M059J (cell line): Measurements from ENCODE around the gene GPR32. TPM values are rescaled to one million over a fixed set of nuclear protein-coding genes. Genes with fewer than 3 reads are reported as not detected.
A peak's percentile ranks its signal among the peaks of the same experiment; 100 is the strongest.
"Not testable (repeated sequence)": the region's sequence is repeated elsewhere in the genome, so short reads cannot be mapped to it uniquely, and the experiment has no call there.

Experiments used
- DNase-seq: peaks from one replicate; pipeline ENCODE4 v3.0.0-alpha.2; 2012; ENCODE audit warnings: low read depth
- total RNA-seq: library from RNA; depleted of rRNA; stranded (reverse); fragments of >200 nt; shearing (Covaris generic); gene quantifications from 2 replicates; pipeline ENCODE4 v1.2.3, GENCODE V29; 2014; rRNA removed

GPR32 gene, protein sequence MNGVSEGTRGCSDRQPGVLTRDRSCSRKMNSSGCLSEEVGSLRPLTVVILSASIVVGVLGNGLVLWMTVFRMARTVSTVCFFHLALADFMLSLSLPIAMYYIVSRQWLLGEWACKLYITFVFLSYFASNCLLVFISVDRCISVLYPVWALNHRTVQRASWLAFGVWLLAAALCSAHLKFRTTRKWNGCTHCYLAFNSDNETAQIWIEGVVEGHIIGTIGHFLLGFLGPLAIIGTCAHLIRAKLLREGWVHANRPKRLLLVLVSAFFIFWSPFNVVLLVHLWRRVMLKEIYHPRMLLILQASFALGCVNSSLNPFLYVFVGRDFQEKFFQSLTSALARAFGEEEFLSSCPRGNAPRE
- total RNA-seq, result not detected in 2 replicates

DNA sequence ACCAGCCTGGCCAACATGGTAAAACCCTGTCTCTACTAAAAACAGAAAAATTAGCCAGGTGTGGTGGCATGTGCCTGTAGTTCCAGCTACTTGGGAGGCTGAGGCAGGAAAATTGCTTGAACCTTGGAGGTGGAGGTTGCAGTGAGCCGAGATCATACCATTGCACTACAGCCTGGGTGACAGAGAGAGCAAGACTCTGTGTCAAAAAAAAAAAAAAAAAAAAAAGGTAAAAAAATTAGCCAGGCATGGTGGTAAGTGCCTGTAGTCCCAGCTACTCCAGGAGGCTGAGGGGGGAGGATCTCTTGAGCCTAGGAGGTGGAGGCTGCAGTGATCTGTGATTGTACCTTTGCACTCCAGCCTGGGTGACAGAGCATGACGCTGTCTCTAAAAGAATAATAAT, at the start of gene GPR32:
Gene GPR32, plus strand, starts transcription at position 301 of the 400 bp plus-strand sequence. CDS start 137 bp downstream, outside the sequence.
- DNase-seq, result not testable (repeated sequence)

DNA sequence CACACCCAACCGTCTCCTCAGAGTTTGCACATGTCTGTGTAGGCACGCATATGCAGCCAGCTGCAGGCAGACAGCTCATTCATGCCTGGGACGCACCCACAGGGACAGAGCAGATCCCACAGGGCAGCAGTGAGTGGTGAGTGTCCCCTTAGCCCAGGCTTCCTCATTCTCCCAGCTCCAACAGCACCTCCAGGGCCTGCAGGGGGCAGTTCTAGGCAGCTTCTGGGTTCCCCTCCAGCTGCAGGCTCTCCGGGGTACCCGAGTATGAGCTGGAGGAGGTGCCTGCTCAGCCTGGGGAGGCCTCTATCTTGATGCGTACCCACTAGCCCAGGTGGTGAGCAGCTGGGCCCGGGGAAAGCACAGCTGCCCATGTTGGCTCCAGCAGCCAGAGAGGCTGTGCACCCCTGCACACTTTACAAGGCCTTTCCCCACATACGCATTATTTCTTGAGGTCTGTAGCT, 49.3 kb upstream of the GPR32 start:
- peak; percentile 24 for DNase-seq

DNA sequence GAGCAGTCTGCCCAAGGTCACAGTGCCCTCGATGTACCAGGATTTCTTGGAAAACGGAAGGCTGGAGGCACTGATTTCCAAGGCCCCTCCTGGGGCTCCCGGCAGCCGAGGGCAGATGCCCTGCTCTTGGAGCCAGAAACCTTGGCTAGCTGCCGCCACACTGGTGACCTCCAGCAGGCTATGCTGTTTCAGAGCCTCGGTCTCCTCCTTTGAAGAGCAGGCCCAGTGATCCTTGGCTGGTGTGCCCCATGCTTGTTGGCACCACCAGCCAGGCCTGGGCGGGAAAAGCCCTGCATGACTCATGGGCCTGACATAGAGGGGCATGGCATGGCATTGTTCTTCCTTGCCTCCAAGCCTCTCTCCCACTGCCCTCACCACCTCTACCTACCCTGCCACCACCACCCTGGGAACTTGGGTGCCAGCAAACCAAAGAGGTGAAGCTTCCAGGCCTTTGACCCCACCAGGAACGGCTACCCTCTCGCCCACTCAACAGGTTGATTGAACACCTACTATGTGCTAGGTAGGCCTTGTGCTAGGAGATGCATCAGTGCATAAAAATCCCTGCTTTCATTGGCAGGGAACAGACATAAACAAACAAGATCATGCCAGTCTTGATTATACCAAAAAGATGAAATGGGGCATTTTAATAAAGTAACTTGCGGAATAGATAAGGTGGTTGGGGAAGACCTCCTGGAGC, 48.7 kb upstream of the GPR32 start:
- DNase-seq, result peak; percentile 45

DNA sequence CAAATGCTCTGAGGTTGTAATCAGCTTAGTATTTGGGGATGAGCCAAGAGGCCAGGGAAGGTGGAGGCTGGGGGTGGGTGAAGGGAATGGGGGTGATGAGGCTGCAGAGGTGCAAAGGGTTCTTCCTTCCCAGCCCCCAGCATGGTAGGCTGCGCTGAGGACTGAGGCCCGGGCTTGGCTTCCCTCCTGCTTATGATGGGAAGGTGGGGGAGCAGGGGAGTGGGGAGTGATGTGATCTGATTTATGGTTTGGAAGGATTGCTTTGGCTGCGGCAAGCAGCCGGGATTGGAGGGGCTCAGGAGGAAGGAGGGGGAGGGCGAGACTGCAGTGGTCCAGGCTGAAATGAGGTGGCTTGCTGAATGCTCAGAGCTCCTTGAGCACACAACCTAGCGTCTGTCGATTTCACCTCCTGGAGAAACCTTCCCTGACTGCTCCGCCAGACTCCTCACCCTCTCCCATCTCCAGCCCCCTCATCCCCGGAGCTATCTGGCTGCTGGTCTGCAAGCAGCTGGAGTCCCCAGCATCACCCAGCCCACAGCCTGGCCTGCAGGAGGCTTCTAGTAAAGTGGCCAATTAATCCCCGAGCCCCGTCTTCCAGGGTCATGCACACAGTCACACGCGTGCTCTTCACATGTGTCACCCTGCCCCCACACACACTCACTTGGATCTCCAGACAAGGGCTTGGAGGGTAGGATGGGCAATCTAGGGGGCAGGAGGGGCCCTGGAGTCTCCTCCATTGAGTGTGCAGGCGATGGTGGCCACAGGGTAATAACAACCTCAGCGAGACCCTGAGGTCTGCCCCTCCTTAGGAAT, 47.9 kb upstream of the GPR32 start:
- no peak for DNase-seq

DNA sequence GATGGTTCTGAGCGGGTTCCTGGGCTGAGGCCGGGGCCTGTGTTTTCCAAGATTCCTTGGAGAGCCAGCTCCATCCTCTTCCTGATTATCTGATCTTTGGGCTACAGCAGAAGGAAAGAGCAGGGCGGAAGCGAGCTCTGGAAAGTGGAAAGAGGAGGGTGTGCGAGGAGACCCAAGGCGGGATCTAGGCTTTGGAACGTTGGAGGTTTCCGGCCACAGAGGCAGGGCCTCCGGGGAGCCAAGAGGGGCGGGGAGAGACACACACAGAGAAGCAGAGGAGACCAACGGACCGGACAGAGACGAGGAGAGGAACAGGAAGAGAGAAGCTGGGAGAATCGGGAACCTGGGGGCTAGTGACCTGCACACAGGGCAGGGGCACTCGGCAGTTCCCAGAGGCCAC, 47.2 kb upstream of the GPR32 start, which contains the start of gene CLEC11A:
Gene CLEC11A, plus strand, starts transcription at position 296 of the 400 bp plus-strand sequence. CDS start 162 bp downstream, outside the sequence.
- DNase-seq, result peak; percentile 40

DNA sequence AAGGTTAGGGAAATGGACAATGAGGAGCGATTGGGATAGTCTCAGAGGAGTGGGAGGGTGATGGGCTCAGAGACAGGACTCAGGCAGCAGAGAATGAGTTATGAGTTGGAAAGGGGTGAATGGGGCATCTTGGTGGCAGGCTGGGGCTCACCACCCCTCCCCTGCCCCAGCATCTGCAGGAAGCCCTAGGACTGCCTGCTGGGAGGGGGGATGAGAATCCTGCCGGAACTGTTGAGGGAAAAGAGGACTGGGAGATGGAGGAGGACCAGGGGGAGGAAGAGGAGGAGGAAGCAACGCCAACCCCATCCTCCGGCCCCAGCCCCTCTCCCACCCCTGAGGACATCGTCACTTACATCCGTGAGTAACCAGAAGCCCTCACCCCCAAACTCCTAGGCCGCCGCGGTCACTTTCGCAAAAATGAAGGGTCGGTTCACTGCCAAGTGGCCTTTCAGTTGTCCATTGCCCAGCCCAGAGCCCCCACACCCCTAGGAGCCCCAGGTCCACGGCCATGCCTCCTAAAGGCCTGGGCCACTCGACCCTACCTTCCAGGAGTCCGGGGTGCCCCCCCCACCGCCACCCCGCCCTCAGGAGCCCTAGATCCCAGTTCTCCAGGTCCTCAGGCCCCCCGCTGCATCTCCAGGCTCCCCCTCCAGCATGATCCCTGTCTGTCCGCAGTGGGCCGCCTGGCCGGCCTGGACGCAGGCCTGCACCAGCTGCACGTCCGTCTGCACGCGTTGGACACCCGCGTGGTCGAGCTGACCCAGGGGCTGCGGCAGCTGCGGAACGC, 46.3 kb upstream of the GPR32 start:
- no peak for DNase-seq

DNA sequence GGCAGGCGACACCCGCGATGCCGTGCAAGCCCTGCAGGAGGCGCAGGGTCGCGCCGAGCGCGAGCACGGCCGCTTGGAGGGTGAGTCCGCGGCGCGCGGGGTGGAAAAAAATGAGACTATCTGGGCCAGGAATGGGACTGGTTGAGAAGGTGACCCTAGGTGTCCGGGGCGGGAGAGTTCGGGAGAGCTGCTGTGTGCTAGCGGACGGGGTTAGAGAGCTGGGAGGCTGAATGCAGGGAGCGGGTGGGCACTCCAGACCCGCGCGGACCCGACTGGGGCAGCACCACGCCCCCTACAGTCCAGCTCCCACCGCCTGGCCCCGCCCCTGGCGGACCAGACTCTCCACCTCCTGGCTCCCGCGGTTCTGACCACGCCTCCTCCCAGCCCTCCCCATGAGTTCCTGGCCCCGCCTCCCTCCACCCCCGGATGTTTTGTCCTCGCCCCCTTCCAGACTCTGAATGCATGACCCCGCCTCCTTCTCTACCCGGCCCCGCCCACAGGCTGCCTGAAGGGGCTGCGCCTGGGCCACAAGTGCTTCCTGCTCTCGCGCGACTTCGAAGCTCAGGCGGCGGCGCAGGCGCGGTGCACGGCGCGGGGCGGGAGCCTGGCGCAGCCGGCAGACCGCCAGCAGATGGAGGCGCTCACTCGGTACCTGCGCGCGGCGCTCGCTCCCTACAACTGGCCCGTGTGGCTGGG, 45.6 kb upstream of the GPR32 start:
- peak; percentile 98 for DNase-seq

DNA sequence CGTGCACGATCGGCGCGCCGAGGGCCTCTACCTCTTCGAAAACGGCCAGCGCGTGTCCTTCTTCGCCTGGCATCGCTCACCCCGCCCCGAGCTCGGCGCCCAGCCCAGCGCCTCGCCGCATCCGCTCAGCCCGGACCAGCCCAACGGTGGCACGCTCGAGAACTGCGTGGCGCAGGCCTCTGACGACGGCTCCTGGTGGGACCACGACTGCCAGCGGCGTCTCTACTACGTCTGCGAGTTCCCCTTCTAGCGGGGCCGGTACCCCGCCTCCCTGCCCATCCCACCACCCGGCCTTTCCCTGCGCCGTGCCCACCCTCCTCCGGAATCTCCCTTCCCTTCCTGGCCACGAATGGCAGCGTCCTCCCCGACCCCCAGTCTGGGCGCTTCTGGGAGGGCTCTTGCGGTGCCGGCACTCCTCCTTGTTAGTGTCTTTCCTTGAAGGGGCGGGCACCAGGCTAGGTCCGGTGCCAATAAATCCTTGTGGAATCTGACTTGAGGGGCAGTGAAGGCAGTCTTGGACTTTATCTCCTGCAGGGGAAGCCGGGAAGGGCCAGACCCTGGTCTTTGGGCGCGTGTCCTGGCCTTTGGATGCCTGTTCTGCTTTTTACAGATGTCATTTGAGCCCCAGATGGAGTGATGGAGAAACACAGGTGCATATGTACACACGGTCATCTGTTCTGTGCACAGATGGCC, 44.9 kb upstream of the GPR32 start:
- no peak for DNase-seq

DNA sequence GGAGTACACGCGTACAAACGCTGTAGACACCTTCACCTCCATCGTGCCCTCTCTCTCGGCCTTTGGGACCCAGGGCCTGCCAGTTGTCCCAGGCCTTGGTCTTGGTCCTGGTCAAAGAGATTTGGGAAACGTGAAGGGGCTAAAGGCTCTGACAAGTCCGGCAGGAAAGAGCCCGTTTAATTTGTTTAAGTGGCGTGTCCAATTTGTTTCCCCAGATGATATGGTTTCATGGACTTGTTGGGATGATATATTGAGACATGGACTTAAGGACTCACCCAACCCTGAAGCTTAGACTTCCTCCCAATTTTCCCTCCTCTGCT, 44.4 kb upstream of the GPR32 start:
- no peak for DNase-seq

DNA sequence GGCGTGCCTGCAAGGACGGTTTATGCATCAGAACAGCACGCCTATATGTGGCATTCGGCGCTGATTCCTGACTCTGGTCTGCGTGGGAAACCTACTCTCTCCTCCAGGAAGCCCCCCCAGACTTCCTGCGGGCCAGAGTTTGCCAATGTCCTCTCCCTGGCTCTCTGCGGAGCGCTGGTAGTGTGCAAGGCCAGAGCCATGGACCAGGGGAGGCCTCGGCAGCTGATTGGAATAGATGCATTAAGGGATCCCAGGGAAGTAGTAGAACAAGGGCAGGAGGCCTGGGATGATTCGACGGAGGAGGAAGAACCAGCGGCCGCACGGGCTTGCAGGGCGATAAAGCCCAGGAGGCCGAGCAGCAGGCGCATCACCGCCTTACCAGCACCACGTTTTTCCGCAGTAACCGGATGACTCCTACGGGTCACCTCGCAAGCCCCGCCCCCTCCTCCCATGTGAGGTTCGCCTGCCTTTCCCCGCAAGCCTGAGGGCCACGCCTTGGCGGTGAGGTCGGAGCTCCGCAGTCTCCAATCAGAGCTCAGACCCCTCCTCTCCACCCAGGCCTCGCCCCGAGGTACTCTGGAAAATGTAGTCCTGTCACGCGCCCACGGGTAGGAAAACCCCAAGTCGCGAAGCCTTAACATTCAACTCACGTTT, 42.1 kb upstream of the GPR32 start:
- no peak for DNase-seq

DNA sequence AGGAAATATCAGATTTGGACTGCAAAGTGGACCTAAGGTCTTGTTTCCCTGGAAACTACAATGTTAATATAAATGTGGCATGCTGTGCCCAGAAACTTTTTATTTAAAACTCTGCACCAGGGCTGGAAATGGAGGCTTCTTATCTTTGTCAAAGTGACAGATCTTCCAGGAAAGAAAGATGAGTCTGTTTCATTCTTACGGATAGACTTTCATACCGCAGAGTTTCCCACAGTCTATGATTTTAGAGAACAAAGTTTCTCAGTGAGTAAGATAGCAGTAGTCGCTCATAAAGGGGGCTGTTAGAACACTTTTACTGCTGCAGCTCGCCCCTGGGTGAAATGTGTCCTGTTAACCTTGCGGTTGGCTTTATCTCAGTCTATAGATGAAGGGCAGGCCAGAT, 40.4 kb upstream of the GPR32 start:
- DNase-seq, result no peak

DNA sequence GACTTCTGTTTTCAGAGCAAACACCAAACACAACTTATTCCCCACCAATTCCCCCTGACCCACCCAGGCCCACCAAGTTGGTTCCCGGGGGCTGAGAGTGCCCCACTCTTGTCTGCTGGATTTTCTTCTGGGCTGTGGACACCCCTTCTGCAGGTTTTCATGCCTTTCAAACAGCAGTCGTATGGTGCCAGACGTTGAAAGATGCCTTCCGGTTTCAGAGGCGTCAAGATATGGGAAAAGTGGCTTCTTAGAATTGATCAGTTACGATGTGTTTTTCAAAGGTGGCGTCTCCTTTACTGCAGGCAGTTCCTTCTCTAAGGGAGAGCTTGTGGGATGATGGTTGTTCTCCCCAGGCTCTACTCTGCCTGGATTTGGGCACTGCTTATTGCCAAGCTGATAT, 34.4 kb upstream of the GPR32 start:
- no peak for DNase-seq

DNA sequence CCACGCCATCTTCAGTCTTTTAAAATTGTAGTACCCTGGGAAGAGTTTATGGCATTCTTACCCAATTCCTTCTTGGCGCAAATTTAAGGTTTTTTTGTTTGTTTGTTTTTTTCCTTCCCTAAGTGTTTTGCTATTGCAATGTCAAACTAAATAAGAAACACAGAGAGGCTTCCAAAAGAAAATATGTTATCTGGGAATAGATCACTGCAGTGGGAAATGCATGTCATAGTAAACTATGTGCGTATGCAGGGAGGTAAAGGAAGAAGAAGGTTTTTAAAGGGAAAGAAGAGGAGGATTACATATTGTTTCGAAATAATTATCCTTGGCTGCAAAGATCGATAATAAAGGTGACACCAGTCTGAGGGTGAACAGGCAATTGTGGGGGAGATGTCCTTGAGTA, 33.9 kb upstream of the GPR32 start:
- no peak for DNase-seq

DNA sequence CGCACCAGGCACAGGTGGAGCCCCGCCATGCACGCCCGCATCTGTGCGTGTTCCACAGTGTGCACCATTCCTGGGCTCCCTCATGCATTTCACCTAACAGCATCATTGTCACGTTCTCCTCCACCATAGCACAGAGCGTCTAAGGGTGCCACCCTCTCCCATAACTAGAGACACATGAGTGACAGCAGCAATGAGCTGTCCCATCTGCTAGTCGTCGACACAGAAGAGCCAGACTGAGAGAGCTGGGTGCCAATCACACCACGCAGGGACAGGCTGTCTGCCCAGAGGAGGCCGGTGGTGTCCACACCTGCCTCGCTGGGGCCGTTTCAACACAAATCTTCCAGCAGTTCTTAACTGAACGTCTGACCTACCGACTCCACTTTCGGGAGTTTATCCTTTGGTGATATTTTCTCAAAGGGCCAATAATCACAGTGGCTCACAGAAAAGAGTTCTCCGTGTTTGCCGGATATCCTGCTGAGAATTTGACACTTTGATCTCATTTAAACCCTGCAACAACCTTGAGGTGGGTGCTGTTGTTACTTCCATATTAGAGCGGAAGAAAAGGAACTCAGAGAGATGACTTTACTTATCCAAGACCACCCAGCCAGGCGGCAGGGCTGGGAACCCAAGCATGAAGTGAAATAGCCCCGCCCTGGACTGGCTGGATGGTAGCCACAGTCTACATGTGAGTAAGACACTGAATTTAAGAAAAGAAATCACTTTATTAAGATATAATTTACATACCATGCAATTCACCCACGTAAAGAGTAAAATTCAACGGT, 30.9 kb upstream of the GPR32 start:
- no peak for DNase-seq

DNA sequence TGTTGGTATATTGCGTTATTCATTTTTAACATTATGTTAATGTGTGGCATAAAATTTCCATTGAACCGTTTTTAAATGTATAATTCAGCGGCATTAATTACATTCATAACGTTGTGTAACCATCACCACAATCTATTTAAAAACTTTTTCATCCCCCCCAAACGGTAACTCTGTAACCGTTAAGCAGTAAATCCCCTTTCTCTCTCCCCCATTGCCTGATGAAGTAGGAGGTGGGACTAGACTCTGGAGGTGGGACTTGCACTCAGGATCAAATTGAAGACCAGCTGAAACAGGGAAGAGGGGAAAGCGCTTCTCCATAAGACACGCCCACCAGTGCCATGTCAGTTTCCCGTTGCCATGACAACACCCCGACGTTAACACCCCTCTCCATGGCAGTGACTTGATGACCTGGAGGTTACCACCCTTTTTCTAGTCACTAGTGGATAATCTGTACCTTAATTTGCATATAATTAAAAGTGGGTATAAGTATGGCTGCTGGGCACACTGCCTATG, 30.3 kb upstream of the GPR32 start:
- DNase-seq, result no peak

DNA sequence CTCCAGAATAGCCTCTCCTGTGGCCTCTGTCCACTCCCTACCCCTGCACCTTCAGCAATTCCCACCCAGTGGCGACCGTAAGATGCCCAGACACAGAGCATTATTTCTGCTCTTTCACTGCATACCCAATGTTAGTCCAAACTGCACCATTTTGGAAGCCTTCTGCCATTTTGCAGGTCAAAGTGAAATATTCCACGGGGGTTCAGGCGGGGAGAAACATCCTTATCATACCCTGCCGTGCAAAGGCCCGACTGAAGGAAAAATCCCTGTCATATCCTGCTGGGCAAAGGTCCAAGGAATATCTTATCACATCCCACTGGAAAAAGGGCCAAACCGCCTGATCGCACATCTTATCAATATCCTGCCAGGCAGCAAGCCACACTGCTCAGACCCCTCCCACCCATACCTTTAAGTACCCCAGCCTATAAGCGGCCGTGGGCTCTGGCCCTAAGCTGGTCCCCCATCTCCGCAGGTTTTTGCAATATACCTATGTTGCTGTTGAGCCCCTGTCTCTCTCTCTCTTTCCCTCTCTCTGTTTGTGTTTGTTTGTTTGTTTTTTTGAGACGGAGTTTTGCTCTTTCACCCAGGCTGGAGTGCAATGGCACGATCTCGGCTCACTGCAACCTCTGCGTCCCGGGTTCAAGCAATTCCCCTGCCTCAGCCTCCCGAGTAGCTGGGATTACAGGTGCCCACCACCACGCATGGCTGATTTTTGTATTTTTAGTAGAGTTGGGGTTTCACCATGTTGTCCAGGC, 28.9 kb upstream of the GPR32 start:
- DNase-seq, result no peak

DNA sequence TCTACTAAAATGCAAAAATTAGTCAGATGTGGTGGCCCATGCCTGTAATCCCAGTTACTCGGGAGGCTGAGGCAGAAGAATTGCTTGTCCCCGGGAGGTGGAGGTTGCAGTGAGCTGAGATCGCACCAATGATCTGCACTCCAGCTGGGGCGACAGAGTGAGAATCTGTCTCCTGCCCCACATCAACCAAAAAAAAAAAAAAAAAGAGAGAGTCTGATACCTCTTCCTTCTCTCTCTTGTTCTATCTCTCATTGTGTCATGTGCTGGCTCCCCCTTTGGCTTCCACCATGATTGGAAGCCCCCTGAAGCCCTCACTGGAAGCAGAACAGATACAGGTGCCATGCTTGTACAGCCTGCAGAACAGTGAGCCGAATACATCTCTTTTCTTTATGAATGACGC, 26.7 kb upstream of the GPR32 start:
- DNase-seq, result no peak

DNA sequence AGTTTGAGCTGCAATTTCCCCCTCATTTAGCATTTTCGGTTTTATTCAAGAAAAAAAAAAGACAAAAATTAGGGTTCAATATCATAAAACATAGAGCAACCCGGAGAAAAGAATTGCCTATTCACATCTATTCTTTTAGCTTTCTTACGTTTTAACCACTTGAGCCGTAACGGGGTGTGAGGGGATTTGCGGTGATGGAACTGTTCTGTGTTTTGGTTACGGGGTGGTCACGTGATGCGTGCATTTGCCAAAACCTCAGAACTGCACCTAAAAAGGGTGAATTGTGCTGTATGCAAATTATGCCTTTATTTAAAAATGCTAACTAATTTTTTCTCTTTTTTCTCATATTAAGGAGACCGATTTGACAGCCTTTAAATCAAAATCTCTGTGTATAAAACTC, 25.0 kb upstream of the GPR32 start:
- no peak for DNase-seq
